WTC11 (cell line): ENCODE measurements around the gene ALAD. TPM values are rescaled to one million over a fixed set of nuclear protein-coding genes. Genes with fewer than 3 reads are reported as not detected.

Source experiments
- ATAC-seq: fragments of 200-7000 bp; cut with Tn5 transposase; 2 replicates; pipeline ENCODE4 v1.10.0; 2021; ENCODE audit warnings: mild to moderate bottlenecking, moderate library complexity
- CTCF ChIA-PET: fragments of 300-600 bp; sonication (Branson Sonifier 250); formaldehyde crosslinking; loops from one replicate; lab custom pipeline; 2021; ENCODE audit warnings: antibody characterized with exemption; lab: Charles Lee
- POLR2A ChIA-PET: fragments of 350-600 bp; sonication (Branson Sonifier 250); formaldehyde crosslinking; loops from one replicate; lab custom pipeline; 2021; ENCODE audit warnings: antibody characterized with exemption; lab: Charles Lee
- DNase-seq: peaks from one replicate; pipeline ENCODE4 v3.0.0; 2021; ENCODE audit warnings: low spot score
- H3K27ac Mint-ChIP-seq: 2 replicates; pipeline ENCODE4 v1.8.0; 2021; ENCODE audit warnings: mixed read lengths
- H3K27me3 Mint-ChIP-seq: 2 replicates; pipeline ENCODE4 v1.8.0; 2021; ENCODE audit warnings: low read depth, mild to moderate bottlenecking, moderate library complexity, mixed read lengths
- H3K36me3 Mint-ChIP-seq: 2 replicates; pipeline ENCODE4 v1.8.0; 2021; ENCODE audit warnings: mixed read lengths
- H3K4me1 Mint-ChIP-seq: 2 replicates; pipeline ENCODE4 v1.8.0; 2022; ENCODE audit warnings: mixed read lengths
- H3K4me3 Mint-ChIP-seq: 2 replicates; pipeline ENCODE4 v1.8.0; 2021; ENCODE audit warnings: mild to moderate bottlenecking, moderate library complexity, mixed read lengths
- H3K9me3 Mint-ChIP-seq: 2 replicates; pipeline ENCODE4 v1.8.0; 2021; ENCODE audit warnings: mixed read lengths
- CREB1 ChIP-seq: sonication (generic); formaldehyde crosslinking; IDR thresholded peaks from 2 replicates; pipeline ENCODE4 v1.8.0; 2023; ENCODE audit warnings: mild to moderate bottlenecking, missing genetic modification reagents
- ESRRA ChIP-seq: sonication (generic); formaldehyde crosslinking; IDR thresholded peaks from 2 replicates; pipeline ENCODE4 v1.8.1; 2022; ENCODE audit warnings: mild to moderate bottlenecking, missing genetic modification reagents, borderline replicate concordance
- ETV6 ChIP-seq: sonication (generic); formaldehyde crosslinking; IDR thresholded peaks from 2 replicates; pipeline ENCODE4 v1.8.1; 2022; ENCODE audit warnings: mild to moderate bottlenecking, missing genetic modification reagents
- GABPB1 ChIP-seq: sonication (generic); formaldehyde crosslinking; IDR thresholded peaks from 2 replicates; pipeline ENCODE4 v1.8.1; 2023; ENCODE audit warnings: mild to moderate bottlenecking, missing genetic modification reagents
- HMGA2 ChIP-seq: fragments of 250-450 bp; sonication (Bioruptor Pico); IDR thresholded peaks from 2 replicates; pipeline ENCODE4 v1.4.0; 2021; ENCODE audit warnings: mild to moderate bottlenecking, moderate library complexity
- MLX ChIP-seq: sonication (generic); formaldehyde crosslinking; IDR thresholded peaks from 2 replicates; pipeline ENCODE4 v1.8.1; 2023; ENCODE audit warnings: mild to moderate bottlenecking, missing genetic modification reagents, moderate library complexity
- MYBL2 ChIP-seq: sonication (generic); formaldehyde crosslinking; IDR thresholded peaks from 2 replicates; pipeline ENCODE4 v1.8.1; 2023; ENCODE audit warnings: mild to moderate bottlenecking, moderate library complexity, missing genetic modification reagents
- OVOL2 ChIP-seq: fragments of 250-450 bp; sonication (Bioruptor Pico); IDR thresholded peaks from 2 replicates; pipeline ENCODE4 v1.9.0; 2021; ENCODE audit warnings: mild to moderate bottlenecking, borderline replicate concordance
- PRDM15 ChIP-seq: sonication (generic); formaldehyde crosslinking; IDR thresholded peaks from 2 replicates; pipeline ENCODE4 v1.8.0; 2022; ENCODE audit warnings: missing genetic modification reagents
- RELA ChIP-seq: sonication (generic); formaldehyde crosslinking; IDR thresholded peaks from 2 replicates; pipeline ENCODE4 v1.8.1; 2022; ENCODE audit warnings: missing genetic modification reagents, mild to moderate bottlenecking, borderline replicate concordance
- RORB ChIP-seq: fragments of 250-450 bp; sonication (Bioruptor Pico); IDR thresholded peaks from 2 replicates; pipeline ENCODE4 v1.9.0; 2021; ENCODE audit warnings: mild to moderate bottlenecking
- TP53 ChIP-seq: sonication (generic); formaldehyde crosslinking; IDR thresholded peaks from 2 replicates; pipeline ENCODE4 v1.8.1; 2023; ENCODE audit warnings: mild to moderate bottlenecking, missing genetic modification reagents
- USF1 ChIP-seq: sonication (generic); formaldehyde crosslinking; IDR thresholded peaks from 2 replicates; pipeline ENCODE4 v1.8.0; 2022; ENCODE audit warnings: mild to moderate bottlenecking, missing genetic modification reagents
- ZBTB21 ChIP-seq: sonication (generic); formaldehyde crosslinking; IDR thresholded peaks from 2 replicates; pipeline ENCODE4 v1.8.1; 2023; ENCODE audit warnings: mild to moderate bottlenecking, missing genetic modification reagents, borderline replicate concordance
- ZNF317 ChIP-seq: sonication (generic); formaldehyde crosslinking; IDR thresholded peaks from 2 replicates; pipeline ENCODE4 v1.8.1; 2023; ENCODE audit warnings: low read depth, mild to moderate bottlenecking, moderate library complexity, missing genetic modification reagents, borderline replicate concordance
- ZNF671 ChIP-seq: fragments of 250-450 bp; sonication (Bioruptor Pico); IDR thresholded peaks from 2 replicates; pipeline ENCODE4 v1.8.0; 2021; ENCODE audit warnings: mild to moderate bottlenecking
- total RNA-seq: library from RNA; stranded (reverse); gene quantifications from 3 replicates; pipeline ENCODE4 v1.2.3, GENCODE V29; 2021
- TF ChIP-seq, protein P1 (sequence below): fragments of 250-450 bp; sonication (Bioruptor Pico); conservative IDR thresholded peaks from 2 replicates; pipeline ENCODE4 v1.9.0; 2021; ENCODE audit warnings: mild to moderate bottlenecking
- TF ChIP-seq, protein P2 (sequence below): fragments of 200-600 bp; IDR thresholded peaks from 2 replicates; pipeline ENCODE4 v1.8.0; 2022; ENCODE audit warnings: antibody characterized with exemption

Gene ALAD
- total RNA-seq, 1 experiment from 2014 or later = 15.9 TPM

DNA sequence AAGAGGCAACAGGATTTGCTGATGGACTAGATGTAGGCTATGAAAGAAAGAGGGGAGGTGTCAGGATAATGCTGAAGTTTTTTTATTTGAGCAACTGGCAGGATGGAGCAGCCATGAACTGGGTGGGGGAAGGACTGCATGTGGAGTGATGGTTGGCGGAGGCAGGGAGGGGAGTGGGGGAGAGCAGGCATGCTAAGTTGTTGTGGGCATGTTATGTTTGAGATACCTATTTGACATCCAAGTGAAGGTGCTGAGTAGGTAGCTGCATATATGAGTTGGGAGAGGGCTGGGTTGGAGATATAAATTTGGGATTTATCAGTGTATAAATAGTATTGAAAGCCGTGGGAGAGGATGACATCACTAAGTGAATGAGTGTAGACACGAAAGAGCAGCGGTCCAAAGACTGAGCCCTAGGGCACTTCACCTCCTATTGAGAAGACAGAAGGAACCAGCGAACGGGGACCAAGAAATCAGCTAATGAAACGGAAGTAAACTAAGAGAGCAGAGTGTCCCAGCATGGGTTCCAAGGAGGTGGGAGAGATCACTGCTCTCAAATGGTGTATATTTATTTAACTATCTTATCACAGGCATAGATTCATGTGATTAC lies 44.3 kb downstream of the ALAD start:
- no peaks in the 10 kb centered on the region for H3K36me3 Mint-ChIP-seq
- no peak for DNase-seq
- TF ChIP-seq ZNF671 (no peak), PRDM15 (CRISPR knock-in tag) (no peak), MYBL2 (CRISPR knock-in tag) (no peak), CREB1 (no peak), ESRRA (CRISPR knock-in tag) (no peak), RORB (CRISPR knock-in tag) (no peak), USF1 (CRISPR knock-in tag) (no peak), ZBTB21 (CRISPR knock-in tag) (no peak), OVOL2 (CRISPR knock-in tag) (no peak), GABPB1 (no peak), HMGA2 (CRISPR knock-in tag) (no peak), MLX (CRISPR knock-in tag) (no peak), ZNF317 (CRISPR knock-in tag) (no peak), RELA (CRISPR knock-in tag) (no peak), ETV6 (CRISPR knock-in tag) (no peak), TP53 (no peak)
- TF ChIP-seq, protein P1, sequence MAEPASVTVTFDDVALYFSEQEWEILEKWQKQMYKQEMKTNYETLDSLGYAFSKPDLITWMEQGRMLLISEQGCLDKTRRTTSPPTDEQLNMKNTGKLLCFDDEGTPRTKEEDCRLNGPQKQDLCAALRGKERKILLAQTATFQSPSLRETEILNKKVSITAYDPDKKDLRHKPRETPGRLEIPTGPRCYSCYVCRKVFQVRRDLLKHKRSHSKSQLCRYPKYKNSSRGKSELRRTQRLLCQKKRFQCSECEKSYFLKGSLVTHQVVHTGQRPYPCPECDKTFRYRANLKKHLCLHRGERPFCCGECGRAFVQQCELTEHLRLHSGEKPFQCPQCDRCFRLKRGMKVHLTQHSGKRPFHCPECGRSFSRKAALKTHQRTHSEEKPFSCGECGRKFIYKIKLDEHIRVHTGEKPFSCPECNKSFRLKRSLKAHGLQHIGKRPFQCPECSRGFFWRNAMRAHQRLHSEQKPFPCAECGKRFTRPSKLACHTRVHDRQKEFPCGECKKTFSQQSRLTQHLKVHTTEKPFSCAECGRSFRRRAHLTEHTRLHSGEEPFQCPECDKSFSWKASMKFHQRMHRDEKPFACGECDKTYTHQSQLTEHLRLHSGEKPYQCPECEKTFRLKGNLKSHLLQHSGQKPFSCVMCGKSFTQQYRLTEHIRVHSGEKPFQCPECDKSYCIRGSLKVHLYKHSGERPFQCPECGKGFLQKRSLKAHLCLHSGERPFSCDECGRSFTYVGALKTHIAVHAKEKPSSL (CRISPR knock-in tag) = no peak
- TF ChIP-seq, protein P2, sequence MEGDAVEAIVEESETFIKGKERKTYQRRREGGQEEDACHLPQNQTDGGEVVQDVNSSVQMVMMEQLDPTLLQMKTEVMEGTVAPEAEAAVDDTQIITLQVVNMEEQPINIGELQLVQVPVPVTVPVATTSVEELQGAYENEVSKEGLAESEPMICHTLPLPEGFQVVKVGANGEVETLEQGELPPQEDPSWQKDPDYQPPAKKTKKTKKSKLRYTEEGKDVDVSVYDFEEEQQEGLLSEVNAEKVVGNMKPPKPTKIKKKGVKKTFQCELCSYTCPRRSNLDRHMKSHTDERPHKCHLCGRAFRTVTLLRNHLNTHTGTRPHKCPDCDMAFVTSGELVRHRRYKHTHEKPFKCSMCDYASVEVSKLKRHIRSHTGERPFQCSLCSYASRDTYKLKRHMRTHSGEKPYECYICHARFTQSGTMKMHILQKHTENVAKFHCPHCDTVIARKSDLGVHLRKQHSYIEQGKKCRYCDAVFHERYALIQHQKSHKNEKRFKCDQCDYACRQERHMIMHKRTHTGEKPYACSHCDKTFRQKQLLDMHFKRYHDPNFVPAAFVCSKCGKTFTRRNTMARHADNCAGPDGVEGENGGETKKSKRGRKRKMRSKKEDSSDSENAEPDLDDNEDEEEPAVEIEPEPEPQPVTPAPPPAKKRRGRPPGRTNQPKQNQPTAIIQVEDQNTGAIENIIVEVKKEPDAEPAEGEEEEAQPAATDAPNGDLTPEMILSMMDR = no peak
- TF ChIP-seq, all 79 proteins: peak for 0
- peaks cover 12% of the 10 kb centered on the region for H3K4me1 Mint-ChIP-seq
- ATAC-seq = no peak
- H3K9me3 Mint-ChIP-seq = no peaks in the 10 kb centered on the region
- no peaks in the 10 kb centered on the region for H3K27me3 Mint-ChIP-seq
- CTCF ChIA-PET = no interaction called here
- no peak overlapping the region for H3K4me3 Mint-ChIP-seq
- POLR2A ChIA-PET = no interaction called here
- H3K27ac Mint-ChIP-seq = no peak overlapping the region
